ENCODE results near the gene OR8J1.

GRCh38 chr11:56353991-56354390 lies at the start of gene OR8J1:
- TF ChIP-seq, protein P1, sequence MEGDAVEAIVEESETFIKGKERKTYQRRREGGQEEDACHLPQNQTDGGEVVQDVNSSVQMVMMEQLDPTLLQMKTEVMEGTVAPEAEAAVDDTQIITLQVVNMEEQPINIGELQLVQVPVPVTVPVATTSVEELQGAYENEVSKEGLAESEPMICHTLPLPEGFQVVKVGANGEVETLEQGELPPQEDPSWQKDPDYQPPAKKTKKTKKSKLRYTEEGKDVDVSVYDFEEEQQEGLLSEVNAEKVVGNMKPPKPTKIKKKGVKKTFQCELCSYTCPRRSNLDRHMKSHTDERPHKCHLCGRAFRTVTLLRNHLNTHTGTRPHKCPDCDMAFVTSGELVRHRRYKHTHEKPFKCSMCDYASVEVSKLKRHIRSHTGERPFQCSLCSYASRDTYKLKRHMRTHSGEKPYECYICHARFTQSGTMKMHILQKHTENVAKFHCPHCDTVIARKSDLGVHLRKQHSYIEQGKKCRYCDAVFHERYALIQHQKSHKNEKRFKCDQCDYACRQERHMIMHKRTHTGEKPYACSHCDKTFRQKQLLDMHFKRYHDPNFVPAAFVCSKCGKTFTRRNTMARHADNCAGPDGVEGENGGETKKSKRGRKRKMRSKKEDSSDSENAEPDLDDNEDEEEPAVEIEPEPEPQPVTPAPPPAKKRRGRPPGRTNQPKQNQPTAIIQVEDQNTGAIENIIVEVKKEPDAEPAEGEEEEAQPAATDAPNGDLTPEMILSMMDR (IDR thresholded peaks at IDR 0.05): no peak
- no peak for TF ChIP-seq EP300 (IDR thresholded peaks at IDR 0.05)
- TF ChIP-seq POLR2A (IDR thresholded peaks at IDR 0.05): no peak

All from ovary (tissue), 3 donors.